A673 (cell line): ENCODE measurements around the gene CIAPIN1.

Source experiments
- EZH2 ChIP-seq: fragments of 200-600 bp; sonication (generic); IDR thresholded peaks from 2 replicates; pipeline ENCODE4 v1.6.1; 2017; ENCODE audit warnings: borderline replicate concordance, low read depth, mild to moderate bottlenecking, mixed read lengths, antibody characterized with exemption, low read length; ENCODE audit not compliant: poor library complexity, severe bottlenecking
- TF ChIP-seq, protein P1 (sequence below): fragments of 300-800, 200-600 bp; sonication (generic); conservative IDR thresholded peaks from 2 replicates; pipeline ENCODE4 v1.5.1; 2017; ENCODE audit warnings: low read depth, mild to moderate bottlenecking, antibody characterized with exemption, low read length, moderate library complexity, mixed read lengths

DNA sequence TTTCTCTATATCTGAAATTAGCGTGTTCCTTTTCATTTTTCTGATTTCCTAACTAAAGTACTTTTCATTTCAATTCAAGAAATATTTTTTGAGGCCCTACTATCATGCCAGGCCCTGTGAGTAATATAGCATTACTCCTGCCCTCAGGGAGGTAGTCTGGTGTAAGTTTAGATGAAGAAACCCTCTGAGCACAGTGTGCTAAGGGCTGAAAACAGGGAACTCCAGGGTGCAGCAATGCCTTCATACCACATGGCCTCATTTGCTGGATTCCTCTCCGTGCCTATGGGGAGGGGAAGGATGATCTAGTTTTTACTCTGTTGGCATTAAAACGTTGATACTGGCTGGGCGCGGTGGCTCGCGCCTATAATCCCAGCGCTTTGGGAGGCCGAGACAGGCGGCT lies 4.8 kb upstream of the CIAPIN1 start:
- TF ChIP-seq, protein P1, sequence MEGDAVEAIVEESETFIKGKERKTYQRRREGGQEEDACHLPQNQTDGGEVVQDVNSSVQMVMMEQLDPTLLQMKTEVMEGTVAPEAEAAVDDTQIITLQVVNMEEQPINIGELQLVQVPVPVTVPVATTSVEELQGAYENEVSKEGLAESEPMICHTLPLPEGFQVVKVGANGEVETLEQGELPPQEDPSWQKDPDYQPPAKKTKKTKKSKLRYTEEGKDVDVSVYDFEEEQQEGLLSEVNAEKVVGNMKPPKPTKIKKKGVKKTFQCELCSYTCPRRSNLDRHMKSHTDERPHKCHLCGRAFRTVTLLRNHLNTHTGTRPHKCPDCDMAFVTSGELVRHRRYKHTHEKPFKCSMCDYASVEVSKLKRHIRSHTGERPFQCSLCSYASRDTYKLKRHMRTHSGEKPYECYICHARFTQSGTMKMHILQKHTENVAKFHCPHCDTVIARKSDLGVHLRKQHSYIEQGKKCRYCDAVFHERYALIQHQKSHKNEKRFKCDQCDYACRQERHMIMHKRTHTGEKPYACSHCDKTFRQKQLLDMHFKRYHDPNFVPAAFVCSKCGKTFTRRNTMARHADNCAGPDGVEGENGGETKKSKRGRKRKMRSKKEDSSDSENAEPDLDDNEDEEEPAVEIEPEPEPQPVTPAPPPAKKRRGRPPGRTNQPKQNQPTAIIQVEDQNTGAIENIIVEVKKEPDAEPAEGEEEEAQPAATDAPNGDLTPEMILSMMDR: no peak
- no peak for TF ChIP-seq EZH2
